B cell (primary cell): ENCODE measurements around the gene TSPAN32. TPM values are rescaled to one million over a fixed set of nuclear protein-coding genes. Genes with fewer than 3 reads are reported as not detected.
A peak's percentile ranks its signal among the peaks of the same experiment; 100 is the strongest.

ENCODE experiments used
- ATAC-seq: fragments of 200-7000 bp; cut with Tn5 transposase; one replicate; pipeline ENCODE4 v1.10.0; 2021; ENCODE audit warnings: low read depth, mild to moderate bottlenecking, moderate number of reproducible peaks, moderate library complexity
- CTCF ChIA-PET: fragments of 350-600 bp; sonication (Branson Sonifier 250); formaldehyde crosslinking; loops from one replicate; lab custom pipeline; 2021; ENCODE audit warnings: antibody characterized with exemption, inconsistent platforms; lab: Charles Lee
- POLR2A ChIA-PET: fragments of 350-600 bp; sonication (Branson Sonifier 250); formaldehyde crosslinking; loops from one replicate; lab custom pipeline; 2021; ENCODE audit warnings: antibody characterized with exemption; lab: Charles Lee
- DNase-seq: peaks from one replicate; pipeline ENCODE4 v3.0.0; 2013
- H2AFZ ChIP-seq: 2 replicates; pipeline ENCODE4 v1.6.1; 2012; ENCODE audit warnings: mild to moderate bottlenecking, low read depth, low read length; ENCODE audit not compliant: insufficient read depth, poor library complexity, severe bottlenecking
- H3K27ac ChIP-seq, 2 donors: 1 replicate in 1 of 2; 2 replicates in 1 of 2; pipeline ENCODE4 v1.5.1; 2012 to 2013; ENCODE audit warnings: low read length in 2 of 2, mild to moderate bottlenecking in 2 of 2, moderate library complexity in 1 of 2
- H3K27me3 ChIP-seq, 4 experiments: fragments of 200-600 bp in 1 of 4; sonication (generic) in 1 of 4; replicated peaks in 1 of 4; 1 replicate in 2 of 4; 2 replicates in 2 of 4; pipeline versions ENCODE4 v1.6.1 to v1.7.0; 2013 to 2016; ENCODE audit warnings: low read length in 3 of 4, mild to moderate bottlenecking in 2 of 4, mixed read lengths in 1 of 4, moderate library complexity in 1 of 4; ENCODE audit not compliant: insufficient read depth in 4 of 4, control insufficient read depth in 3 of 4; ENCODE audit errors: control extremely low read depth in 1 of 4
- H3K36me3 ChIP-seq, 2 experiments: replicated peaks in 1 of 2; 1 replicate in 1 of 2; 2 replicates in 1 of 2; pipeline versions ENCODE4 v1.6.1 to v1.7.1; 2013; ENCODE audit warnings: low read length in 1 of 2; ENCODE audit not compliant: insufficient read depth in 2 of 2, control insufficient read depth in 1 of 2; ENCODE audit errors: control extremely low read depth in 1 of 2, extremely low read depth in 1 of 2
- H3K4me1 ChIP-seq, 2 donors: fragments of 200-600 bp in 1 of 2; sonication (generic) in 1 of 2; 1 replicate in 1 of 2; 2 replicates in 1 of 2; pipeline versions ENCODE4 v1.5.1 to v1.6.1; 2013 to 2017; ENCODE audit warnings: low read length in 2 of 2; ENCODE audit not compliant: control insufficient read depth in 2 of 2, insufficient read depth in 2 of 2
- H3K4me2 ChIP-seq: replicated peaks from 2 replicates; pipeline ENCODE3; 2012; ENCODE audit warnings: mild to moderate bottlenecking, low read depth, low read length; ENCODE audit not compliant: poor library complexity, severe bottlenecking
- H3K4me3 ChIP-seq, 5 experiments: fragments of 200-600 bp in 1 of 5; sonication (generic) in 1 of 5; 1 replicate in 3 of 5; 2 replicates in 2 of 5; pipeline versions ENCODE4 v1.5.1 to v1.7.0; 2011 to 2016; ENCODE audit warnings: low read length in 4 of 5, mild to moderate bottlenecking in 4 of 5, low read depth in 2 of 5, control low read depth in 1 of 5, moderate library complexity in 1 of 5; ENCODE audit not compliant: insufficient read depth in 1 of 5; ENCODE audit errors: control extremely low read depth in 1 of 5, extremely low read depth in 1 of 5
- H3K79me2 ChIP-seq: fragments of 200-600 bp; sonication (generic); one replicate; pipeline ENCODE4 v1.6.0; 2016; ENCODE audit warnings: low read length; ENCODE audit not compliant: control insufficient read depth, insufficient read depth
- H3K9ac ChIP-seq: fragments of 200-600 bp; sonication (generic); 2 replicates; pipeline ENCODE4 v1.6.1; 2017; ENCODE audit warnings: mild to moderate bottlenecking, low read length, moderate library complexity
- H3K9me3 ChIP-seq, 3 donors: one replicate each; pipeline versions ENCODE4 v1.6.1 to v1.7.1; 2013; ENCODE audit warnings: low read length in 2 of 3; ENCODE audit not compliant: control insufficient read depth in 2 of 3, insufficient read depth in 1 of 3; ENCODE audit errors: control extremely low read depth in 1 of 3
- H4K20me1 ChIP-seq: 2 replicates; pipeline ENCODE4 v1.6.0; 2012; ENCODE audit warnings: mild to moderate bottlenecking, low read length; ENCODE audit not compliant: insufficient read depth, control insufficient read depth, poor library complexity, severe bottlenecking
- H3K27ac Mint-ChIP-seq: one replicate; pipeline ENCODE4 v1.8.0; 2021; ENCODE audit warnings: mixed read lengths
- H3K27me3 Mint-ChIP-seq: one replicate; pipeline ENCODE4 v1.8.0; 2021; ENCODE audit warnings: mixed read lengths
- H3K4me1 Mint-ChIP-seq: one replicate; pipeline ENCODE4 v1.8.0; 2021; ENCODE audit warnings: mixed read lengths
- H3K4me3 Mint-ChIP-seq: one replicate; pipeline ENCODE4 v1.8.0; 2021; ENCODE audit warnings: mixed read lengths
- H3K9me3 Mint-ChIP-seq: one replicate; pipeline ENCODE4 v1.8.0; 2022; ENCODE audit warnings: mixed read lengths; ENCODE audit not compliant: insufficient read depth
- CTCF ChIP-seq: fragments of 200-600 bp; IDR thresholded peaks from one replicate; pipeline ENCODE4 v1.8.0; 2022; ENCODE audit warnings: antibody characterized with exemption, mild to moderate bottlenecking
- EZH2 ChIP-seq: IDR thresholded peaks from 2 replicates; pipeline ENCODE4 v1.6.1; 2012; ENCODE audit warnings: borderline replicate concordance, low read depth, mild to moderate bottlenecking, moderate library complexity, low read length; ENCODE audit not compliant: insufficient read depth, poor library complexity, severe bottlenecking
- whole genome bisulfite sequencing: methylation state at CpG from one replicate; pipeline ENCODE4 v1.1.5; 2013; ENCODE audit warnings: missing lambda C conversion rate; ENCODE audit not compliant: insufficient coverage; 5-methylcytosine and 5-hydroxymethylcytosine counted together
- intact Hi-C: fragments of 100-400 bp; cut with micrococcal nuclease; formaldehyde crosslinking; loops from one replicate; pipeline ENCODE4 v1.10.0; 2022
- polyA minus RNA-seq: library from RNA; depleted of rRNA, polyadenylated mRNA; stranded (reverse); fragments of >200 nt; gene quantifications from 2 replicates; pipeline ENCODE4 v1.2.3, GENCODE V29; 2012
- polyA plus RNA-seq: library from polyadenylated mRNA; depleted of rRNA; stranded (reverse); fragments of >200 nt; gene quantifications from 2 replicates; pipeline ENCODE4 v1.2.3, GENCODE V29; 2012
- total RNA-seq, 2 donors: library from RNA; stranded (reverse); fragments of 120-200 nt in 1 of 2; gene quantifications; 1 replicate in 1 of 2; 2 replicates in 1 of 2; pipeline versions ENCODE4 v1.2.3 to v1.2.4, GENCODE V29; 2013 to 2022

The TSPAN32 gene
- total RNA-seq (22.2 and 27.1 TPM in 2 replicates), polyA plus RNA-seq (75.9 and 112 TPM in 2 replicates), polyA minus RNA-seq (15.0 and 46.7 TPM in 2 replicates)
- 23.6 TPM for total RNA-seq (2013)

- DNase-seq (peak; percentile 61), ATAC-seq (peak; percentile 48)
- peak within 1 kb of the TSS; percentile 65 for H2AFZ ChIP-seq
- Mint-ChIP-seq H3K27me3 (no peaks in the 10 kb centered on the region), H3K4me3 (peak within 1 kb of the TSS; percentile 92), H3K9me3 (no peaks in the 10 kb centered on the region), H3K27ac (peak within 1 kb of the TSS; percentile 98), H3K4me1 (peaks cover 76% of the 10 kb centered on the region)
- no peaks in the 10 kb centered on the region for H3K9me3 ChIP-seq
- peak within 1 kb of the TSS; percentile 65 to 88 for H3K27ac ChIP-seq
- TF ChIP-seq EZH2 (no peak), CTCF (no peak)
- peak within 1 kb of the TSS; percentile 52 to 68 (median 64) for H3K4me3 ChIP-seq
- H3K4me1 ChIP-seq = peaks cover 73 to 82% of the 10 kb centered on the region in 2 donors
- H4K20me1 ChIP-seq = no peaks in the 10 kb centered on the region
- peak within 1 kb of the TSS; percentile 54 for H3K9ac ChIP-seq
- intact Hi-C loops = loop anchor here (5.0 kb wide), 2 partner anchors 226 to 586 kb away; partner anchors contain the start of gene CDKN1C
- ChIA-PET POLR2A (interaction anchor here (0.7 to 2.3 kb wide), 7 partner anchors 32 to 118 kb away, joined by 3 to 18 read pairs (median 3); partner anchors contain the start of gene TSSC4), CTCF (interaction anchor here (0.7 to 15.0 kb wide), 14 partner anchors 9 to 627 kb away, joined by 3 to 583 read pairs (median 6); partner anchors contain the start of genes ASCL2, CD81, PHLDA2 and TSSC4)
- H3K79me2 ChIP-seq = peaks cover 33% of the 10 kb centered on the region
- H3K4me2 ChIP-seq = peak within 1 kb of the TSS; percentile 79
- H3K36me3 ChIP-seq = peaks cover 0 to 7% of the 10 kb centered on the region in 2 experiments
- H3K27me3 ChIP-seq = no peaks in the 10 kb centered on the region
- 3% methylated on average over 13 of the region's 16 CpGs for WGBS
Measured at GRCh38 chr11:2301631-2302305, at the start of gene TSPAN32, which contains the start of gene C11orf21. Gene TSPAN32, plus strand, starts transcription at chr11:2302013. Its CDS starts 137 bp downstream, at chr11:2302150. Gene C11orf21, minus strand, starts transcription at chr11:2301918. Its CDS starts 110 bp downstream, at chr11:2301808.

- no peak overlapping the region for H3K4me3 Mint-ChIP-seq
- 67% methylated on average over 1 of the region's 6 CpGs for WGBS
- Histone ChIP-seq H3K9me3 (peaks cover 0 to 5% (median 0%) of the 10 kb centered on the region in 3 donors), H3K9ac (no peak overlapping the region), H3K4me2 (no peak overlapping the region), H3K36me3 (no peaks in the 10 kb centered on the region), H2AFZ (no peak overlapping the region), H3K27ac (no peak overlapping the region), H3K79me2 (no peaks in the 10 kb centered on the region), H4K20me1 (no peaks in the 10 kb centered on the region), H3K4me1 (no peaks in the 10 kb centered on the region), H3K27me3 (peaks cover 0 to 6% (median 0%) of the 10 kb centered on the region in 4 experiments), H3K4me3 (no peak overlapping the region)
- intact Hi-C loops = no loop called here
- no peak overlapping the region for H3K27ac Mint-ChIP-seq
- ChIA-PET CTCF (no interaction called here), POLR2A (no interaction called here)
- peaks cover 9% of the 10 kb centered on the region for H3K27me3 Mint-ChIP-seq
- ATAC-seq = no peak
- no peak for DNase-seq
- no peaks in the 10 kb centered on the region for H3K4me1 Mint-ChIP-seq
- TF ChIP-seq CTCF = no peak
- TF ChIP-seq EZH2 = no peak
- no peaks in the 10 kb centered on the region for H3K9me3 Mint-ChIP-seq
Measured at GRCh38 chr11:2252018-2252417, 49.8 kb upstream of the TSPAN32 start.
